Activated naive CD8-positive, alpha-beta T cell treated with anti-CD3 and anti-CD28 coated beads, Interleukin-2, amount 50 U/mL, for 16 hours (primary cell): ENCODE data around the gene SH2D4B.
A peak's percentile ranks its signal among the peaks of the same experiment; 100 is the strongest.

Experiments used
- DNase-seq: peaks from one replicate; pipeline ENCODE4 v3.0.0-alpha.2; 2020; ENCODE audit warnings: low read depth, low spot score

SH2D4B gene

DNA sequence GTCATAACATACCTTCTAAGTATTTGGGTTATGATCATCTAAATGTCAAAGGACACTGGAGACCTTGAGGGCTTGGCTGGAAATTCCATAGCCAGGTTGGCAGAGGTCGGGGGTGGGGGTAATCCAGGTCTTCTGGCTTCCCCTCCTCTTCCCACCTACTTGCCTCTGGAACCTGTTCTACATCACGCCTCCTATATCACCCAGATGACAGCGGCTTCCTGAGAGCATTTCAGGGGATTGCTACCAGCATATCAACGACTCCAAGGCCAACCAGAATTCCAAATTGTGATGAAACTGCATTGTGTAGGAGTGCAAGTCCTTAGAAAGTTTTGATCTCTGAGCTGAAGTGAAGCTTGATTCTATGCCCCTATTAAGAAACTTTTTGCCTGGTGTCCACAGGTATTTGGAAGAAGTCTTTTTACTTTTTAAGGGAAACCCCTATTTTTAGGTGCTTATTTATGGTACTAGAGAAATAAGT, 95.7 kb downstream of the SH2D4B start:
- no peak for DNase-seq

DNA sequence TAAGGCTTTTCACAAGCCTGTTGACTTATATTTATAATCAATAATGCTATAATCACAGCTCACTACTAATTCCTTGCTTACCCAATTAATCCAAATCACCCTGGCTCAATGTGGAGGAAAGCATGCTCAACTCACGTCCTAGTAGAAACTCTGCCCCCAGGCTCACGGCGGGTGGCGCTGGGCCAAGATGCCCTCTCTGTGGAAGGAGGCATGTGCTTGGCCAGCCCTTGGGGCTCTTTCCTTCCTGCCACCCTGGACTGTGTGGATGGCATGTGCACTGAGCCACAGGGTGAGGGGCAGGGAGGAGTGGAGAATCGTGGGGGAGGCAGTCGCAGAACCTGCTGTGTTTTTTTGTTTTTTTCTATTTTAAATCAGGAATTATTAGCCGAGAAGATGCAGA, 96.2 kb downstream of the SH2D4B start:
- DNase-seq = no peak

DNA sequence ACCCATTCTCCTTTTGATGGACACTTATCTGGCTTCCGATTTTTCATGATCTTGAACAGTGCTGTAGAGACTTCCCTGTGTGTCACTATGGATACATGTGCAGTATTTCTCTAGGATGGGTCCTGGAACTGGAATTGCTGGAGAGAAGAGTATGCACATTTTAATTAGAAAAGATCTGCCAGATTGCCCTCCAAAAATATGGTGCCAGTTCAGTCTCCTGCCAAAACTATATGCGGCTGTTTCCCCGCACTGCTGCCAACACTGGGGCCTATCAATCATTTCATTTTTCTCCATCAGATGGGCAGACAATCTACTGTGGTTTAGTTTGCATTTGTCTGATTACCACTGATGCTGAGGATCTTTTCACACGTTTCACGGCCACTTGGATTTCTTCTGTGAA, 105.0 kb downstream of the SH2D4B start:
- no peak for DNase-seq

DNA sequence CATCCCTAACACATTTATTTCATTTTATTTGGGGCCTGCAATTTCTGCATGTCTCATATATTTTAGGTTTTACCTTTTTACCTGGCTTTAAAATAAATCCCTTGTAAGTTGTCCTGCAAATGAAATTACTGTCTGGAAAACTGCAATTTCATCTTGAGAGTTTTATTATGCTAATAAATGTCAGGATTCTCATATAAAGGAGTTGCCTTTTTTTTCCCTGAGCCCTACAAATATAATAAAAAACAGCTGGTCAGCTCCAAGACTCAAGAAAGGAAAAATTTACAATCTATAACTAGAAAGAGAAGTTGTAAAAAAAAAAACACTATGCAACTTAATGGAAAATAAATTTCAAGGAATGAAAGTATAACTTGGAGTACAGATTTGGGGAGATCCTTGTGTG, 108.7 kb downstream of the SH2D4B start:
- DNase-seq = no peak

DNA sequence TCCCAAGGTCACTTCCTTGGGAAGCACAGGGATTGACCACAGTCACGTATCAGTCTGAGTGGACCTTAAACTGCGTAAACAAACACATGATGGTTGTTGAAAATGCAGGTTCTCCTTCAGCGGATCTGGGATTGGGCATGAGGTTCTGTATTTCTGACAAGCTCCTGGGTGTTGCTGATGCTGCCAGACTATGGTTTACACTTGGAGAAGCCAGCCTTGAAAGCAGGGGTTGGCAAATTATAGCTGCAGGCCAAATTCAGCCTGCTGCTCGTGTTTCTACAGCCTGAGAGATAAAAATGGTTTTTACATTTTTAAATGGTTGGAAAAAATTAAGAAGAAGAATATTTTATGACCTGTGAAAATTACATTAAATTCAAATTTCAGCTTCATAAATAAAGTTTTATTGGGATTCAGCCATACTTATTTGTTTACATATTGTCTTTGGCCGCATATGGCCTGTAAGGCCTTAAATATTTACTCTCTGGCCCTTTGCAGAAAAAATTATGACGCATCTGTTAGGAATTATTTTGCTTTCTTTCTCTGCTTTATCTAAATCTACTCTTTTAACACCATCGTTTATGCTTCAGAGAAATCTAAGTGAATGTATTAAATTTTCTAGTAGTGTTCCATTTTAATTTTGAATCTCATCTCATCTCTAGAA, 109.6 kb downstream of the SH2D4B start:
- DNase-seq = no peak

DNA sequence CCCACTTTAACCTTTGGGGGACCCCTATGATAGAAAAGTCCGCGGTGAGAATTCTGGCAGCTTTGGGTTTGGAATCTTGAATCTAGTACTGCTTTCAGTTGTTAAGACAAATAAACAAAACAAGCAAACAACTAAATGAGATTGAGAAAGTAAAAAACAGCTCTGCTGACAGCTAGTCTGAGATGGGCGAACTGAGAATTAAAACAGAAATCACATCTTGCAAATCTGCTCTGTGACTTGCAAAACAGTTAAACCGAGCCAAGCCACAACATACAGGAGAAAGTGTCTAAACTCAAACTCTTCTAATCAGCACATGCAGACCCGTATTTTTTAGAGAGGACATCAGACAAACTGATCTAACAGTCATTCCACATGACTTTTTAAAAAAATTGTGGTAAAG, 110.4 kb downstream of the SH2D4B start:
- no peak for DNase-seq

DNA sequence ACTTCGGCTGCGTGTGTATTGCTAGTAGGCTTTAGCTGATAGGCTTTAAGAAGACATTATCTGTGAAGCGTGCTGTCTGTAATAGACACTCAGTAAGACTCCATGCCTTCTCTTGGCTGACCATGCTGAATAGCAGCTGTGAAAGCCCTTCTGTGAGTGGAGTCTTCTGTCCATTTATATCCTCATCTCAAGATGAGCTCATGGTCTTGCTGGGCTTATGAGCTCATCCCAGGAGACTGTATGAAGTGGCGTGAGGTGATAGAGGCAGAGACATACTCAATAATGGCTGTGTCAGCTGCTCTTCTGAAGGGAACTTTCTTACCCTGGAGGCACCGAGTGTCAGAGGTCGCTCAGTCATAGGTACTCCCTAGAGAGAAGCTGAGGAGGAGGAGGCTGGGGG, 111.5 kb downstream of the SH2D4B start:
- DNase-seq = no peak

DNA sequence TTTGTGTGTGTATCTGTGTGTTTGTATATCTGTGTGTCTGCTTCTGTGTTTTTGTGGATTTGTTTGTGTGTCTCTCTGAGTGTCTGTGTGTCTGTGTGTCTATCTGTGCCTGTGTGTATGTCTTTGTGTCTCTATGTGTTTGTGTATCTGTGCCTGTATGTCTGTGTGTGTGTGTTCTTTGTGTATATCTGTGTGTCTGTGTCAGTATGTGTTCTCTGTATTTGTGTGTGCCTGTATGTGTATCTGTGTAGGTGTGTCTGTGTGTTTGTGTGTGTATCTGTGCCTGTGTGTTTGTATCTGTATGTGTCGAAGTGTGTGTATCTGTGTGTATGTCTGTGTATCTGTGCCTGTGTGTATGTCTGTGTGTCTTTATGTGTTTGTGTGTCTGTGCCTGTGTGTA, 118.2 kb downstream of the SH2D4B start:
- DNase-seq = no peak

DNA sequence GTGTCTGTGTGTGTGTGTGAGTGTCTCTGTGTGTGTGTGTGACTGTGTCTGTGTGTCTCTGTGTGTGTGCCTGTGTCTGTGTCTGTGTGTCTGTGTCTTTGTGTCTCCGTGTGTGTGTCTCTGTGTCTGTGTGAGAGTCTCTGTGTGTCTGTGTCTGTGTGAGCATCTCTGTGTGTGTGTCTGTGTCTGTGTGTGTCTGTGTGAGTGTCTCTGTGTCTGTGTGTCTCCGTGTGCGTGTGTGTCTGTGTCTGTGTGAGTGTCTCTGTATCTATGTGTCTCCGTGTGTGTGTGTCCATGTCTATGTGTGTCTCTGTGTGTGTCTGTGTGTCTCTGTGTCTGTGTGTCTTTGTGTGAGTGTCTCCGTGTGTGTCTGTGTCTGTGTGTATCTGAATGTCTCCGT, 120.4 kb downstream of the SH2D4B start:
- DNase-seq = no peak

DNA sequence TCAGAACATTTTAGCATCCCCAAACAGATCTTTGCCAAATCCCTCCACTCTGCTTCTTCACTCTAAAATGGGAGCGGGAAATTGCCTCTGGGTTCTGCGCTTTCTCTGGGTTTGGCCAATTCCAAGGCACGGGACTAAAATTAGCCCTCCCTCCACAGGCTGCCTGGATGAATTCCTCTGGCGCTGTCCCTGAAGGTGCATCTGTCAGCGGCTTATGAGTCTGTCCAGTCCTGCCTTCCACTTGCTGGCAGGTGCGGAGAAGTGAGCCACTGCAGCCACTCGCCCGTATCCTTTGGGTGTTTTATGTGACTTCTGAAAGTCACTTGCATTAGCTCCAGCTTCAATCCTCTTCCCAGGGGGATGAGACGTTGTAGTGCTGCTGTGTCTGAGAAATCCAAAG, 121.6 kb downstream of the SH2D4B start:
- DNase-seq = no peak

DNA sequence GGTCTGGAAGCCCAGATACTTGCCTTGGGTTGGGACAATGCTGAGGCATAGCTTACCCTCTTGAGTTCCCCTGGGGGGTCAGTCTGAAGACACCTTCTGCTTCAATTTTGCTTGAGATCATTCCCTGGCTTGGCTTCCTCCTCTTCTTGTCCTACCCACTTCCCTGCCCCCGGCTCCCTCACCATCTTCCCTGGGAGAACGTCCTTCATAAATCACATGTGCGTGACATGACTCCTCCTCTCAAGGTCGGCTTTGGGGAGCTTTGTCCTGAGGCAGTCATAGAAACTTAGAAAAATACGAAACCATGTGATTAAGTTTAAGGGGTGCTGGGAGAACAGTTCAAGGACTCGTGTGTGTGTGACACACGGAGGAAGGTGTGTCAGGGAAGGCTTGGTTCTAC, 122.6 kb downstream of the SH2D4B start:
- no peak for DNase-seq

DNA sequence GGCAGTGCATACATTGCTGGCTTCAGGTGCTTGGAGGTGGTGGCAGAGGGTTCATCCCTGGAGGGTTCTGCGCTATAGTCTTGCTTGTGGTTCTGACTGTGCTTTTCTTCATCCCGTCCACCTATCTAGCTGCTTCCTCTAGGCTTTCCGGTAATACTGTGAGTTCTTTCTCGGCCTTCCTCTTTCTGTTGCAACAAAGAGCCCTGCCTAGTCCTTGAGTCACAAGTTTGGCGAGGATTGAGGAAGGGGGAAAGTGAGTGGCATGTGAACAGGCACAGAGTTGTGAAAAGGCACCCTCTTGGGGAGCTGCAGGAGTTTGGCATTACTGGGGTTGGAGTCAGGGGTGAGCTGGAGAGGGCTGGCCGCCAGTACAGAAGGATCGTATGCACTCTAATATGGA, 123.0 kb downstream of the SH2D4B start:
- DNase-seq = no peak

DNA sequence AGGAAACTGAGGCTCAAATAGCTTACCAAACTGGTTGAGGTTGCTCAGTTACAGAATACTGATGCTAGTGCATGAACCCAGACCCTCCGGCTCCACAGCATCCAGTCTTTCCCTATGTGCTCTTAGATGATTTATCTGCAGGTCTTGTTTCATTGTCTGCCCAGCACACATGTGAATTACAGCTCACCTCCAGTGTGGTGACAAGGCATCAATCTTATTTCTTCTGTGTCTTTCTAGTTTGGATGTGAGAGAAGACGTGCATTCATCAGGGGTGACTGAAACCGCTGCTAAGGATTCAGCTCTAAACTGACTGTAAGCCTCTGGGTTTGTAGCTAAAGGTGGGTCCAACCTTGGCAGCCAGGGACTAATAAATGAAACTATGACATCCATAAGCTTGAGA, 123.8 kb downstream of the SH2D4B start:
- DNase-seq = no peak

DNA sequence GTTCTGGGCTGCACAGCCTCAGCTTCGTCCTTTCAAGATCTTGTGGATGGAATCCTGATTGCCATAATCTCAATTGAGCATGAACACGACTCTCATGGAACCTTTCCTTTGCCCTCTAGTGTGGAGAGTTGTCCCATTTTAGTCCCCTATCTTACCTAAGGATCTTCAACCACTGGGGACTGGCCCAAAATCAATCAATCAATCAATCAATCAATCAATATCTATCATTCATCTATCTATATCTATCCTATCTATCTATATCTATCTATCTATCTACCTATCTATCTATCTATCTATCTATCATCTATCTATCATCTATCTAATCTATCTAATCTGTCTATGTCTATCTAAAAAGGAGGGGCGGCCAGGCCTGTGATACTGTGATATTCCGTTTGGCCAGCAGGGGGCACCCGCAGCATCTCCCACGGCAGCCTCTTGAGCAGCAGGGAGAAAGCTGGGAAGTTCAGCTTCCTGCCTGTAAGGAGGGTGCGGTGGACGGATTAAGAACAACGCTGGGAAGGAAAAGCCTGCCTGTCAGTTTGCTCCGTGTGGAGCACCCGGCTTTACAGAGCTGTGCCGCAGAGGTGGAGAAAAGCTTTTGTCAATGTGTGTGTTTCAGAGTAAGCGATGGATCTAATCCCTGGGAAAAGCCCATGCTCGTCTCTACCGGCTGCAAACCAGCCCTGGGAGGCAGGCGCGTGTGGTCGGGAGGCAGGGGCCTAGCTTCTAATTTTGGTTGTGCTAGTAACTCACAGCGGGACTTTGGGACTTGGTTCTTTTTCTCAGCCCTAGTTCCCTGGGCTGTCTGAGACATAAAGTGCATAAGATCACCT, 124.9 kb downstream of the SH2D4B start:
- DNase-seq = peak; percentile 42

DNA sequence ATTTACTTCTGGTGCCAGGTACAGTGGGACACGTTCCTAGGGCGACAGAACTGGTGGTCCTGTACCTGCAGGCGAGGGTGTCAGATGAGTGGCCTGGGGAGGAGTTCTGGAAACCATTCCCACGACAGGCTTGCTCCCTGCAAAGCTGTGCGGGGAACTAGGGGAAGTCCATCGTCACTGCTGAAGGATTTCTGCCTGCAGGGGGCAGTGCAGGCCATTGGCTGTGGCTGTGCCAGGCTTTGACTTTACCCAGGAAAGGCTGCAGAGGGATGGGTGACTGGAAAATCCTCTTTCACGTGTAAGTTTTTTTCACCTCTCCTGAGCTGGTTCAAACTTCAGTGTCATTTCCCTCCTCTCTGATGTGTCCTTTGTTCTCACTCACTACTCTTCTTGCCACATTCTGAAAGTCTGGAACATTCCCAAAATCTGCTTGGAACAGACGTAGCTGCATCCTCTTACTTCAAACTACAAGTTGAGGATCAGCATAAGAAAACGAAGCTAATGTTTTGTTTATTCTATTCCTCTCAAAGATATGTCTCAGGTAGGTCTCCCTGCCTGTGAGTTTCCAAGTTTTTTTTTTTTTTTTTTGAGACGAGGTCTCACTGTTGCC, 126.5 kb downstream of the SH2D4B start:
- DNase-seq = no peak

DNA sequence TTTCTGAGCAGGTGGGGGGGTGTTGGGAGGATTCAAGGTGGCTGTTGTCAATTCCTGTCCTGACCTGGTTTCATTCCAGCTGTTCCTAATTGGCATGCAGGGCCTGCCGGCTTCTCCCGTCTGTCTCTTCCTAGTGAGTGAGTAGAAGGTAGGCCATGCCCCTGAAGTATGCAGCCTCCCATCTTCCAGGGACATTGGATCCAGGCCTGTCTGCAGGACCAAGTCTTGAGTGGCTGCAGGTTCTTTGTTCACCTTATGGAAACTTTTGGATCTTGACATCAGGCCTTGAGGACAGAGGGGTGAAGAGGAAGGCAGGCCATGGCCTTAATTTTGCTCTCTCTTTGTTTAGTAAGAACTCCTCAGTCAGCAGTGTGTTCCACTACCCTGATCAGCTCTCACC, 131.8 kb downstream of the SH2D4B start:
- no peak for DNase-seq

DNA sequence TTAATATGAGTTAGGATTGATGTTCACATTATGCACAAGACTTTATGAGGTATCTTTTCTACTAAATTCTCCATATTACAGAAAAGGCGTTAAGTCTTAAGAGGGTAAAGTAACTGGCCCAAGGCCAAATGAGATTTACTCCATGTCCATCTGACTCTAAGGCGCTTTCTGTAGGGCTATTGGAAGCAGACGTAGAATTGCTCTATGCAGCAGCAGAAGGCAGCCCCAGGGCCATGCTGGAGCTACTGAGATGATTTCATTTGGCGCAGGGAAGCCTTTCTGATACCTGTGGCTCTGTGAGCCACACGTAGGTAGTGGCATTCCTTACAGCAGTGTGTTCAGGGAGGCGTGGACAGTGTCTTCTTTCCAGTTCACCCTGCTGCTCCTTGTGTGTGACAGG, 133.1 kb downstream of the SH2D4B start:
- DNase-seq = no peak

DNA sequence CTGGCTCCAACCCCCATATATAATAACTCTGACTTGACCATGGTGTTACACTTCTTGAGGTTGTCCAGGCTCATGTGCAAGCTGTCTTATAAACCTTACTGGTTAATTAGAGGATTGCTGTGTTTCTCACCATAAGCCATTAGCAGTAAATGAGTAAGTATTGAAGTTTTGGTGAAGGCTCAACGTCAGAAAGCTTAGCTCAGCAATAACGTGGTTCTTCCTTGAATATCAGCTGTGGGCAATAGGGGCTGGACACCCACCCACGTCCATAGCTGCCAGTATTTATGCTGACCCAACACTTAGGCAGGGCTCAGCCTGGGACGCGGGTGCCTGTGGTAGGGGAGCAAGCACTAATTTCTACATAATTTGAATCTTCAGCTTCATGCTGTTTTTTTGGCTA, 134.1 kb downstream of the SH2D4B start:
- no peak for DNase-seq

DNA sequence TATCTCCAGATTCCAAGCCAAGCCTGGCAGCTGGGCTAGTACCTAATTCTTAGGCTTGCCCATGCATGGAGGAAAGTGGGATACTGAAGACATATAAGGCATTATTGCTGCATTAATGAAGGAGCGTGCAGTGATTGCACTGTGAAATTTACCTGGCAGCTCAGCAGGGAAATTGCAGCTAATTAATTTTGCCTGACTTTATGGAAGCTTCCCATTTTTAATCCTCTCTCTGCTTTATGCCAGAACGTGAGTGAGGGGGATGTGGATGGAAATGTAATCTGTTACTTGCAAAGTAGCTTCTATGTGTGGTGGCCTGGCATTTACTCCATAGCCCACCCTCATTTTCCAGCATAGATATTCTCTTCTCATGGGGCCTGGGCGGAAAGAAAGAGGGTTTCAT, 134.9 kb downstream of the SH2D4B start:
- no peak for DNase-seq

DNA sequence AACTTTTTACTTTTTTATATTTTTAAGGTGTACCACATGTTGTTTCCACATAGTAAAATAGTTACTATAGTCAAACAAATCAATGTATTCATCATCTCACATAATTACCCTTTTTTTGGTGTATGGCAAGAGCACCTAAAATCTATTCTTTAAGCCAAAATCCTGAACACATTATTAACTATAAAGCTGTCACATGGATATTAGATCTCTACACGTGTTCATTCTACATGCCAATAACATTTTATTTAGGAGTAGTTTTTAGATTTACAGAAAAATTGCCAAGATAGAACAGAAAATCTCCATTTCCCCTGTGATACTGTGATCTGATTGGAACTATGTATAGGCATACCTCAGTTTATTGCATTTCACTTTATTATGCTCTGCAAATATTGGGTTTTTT, 137.1 kb downstream of the SH2D4B start:
- DNase-seq = no peak

DNA sequence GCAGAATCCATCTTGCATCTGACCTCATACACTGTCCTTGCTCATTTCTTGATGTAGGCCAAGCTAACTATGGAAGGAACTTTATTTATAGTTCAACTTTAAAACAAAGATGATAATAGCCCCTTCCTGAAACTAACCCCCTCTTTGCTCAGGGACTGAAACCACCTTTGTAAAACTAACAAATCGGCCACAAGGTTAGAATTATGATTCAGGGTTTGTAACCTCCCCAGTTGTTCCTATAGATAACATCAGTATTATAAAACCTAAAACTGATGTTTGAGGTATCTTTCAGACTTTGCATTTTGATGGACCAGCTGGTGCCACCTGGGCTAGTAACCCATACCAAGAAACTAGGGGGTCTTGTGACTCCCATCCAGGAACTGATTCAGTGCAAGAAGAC, 143.4 kb downstream of the SH2D4B start:
- DNase-seq = no peak

DNA sequence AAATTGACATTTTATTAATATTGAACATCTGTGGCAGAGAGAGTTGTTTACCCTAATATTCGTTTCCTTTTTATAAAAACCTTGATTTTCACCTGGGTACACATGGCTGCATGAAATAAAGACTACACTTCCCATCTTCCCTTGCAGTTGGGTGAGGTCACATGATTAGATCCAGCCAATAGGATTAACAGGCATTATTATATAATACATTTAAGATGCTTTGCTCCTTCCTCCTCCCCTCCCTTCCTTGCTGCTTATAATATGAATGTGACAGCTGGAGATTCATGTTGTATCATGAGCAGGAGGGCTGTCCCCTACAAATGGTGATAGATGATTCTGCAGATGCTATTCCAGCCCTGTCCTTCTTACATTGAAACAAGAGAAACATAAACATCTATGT, 146.6 kb downstream of the SH2D4B start:
- DNase-seq = no peak

DNA sequence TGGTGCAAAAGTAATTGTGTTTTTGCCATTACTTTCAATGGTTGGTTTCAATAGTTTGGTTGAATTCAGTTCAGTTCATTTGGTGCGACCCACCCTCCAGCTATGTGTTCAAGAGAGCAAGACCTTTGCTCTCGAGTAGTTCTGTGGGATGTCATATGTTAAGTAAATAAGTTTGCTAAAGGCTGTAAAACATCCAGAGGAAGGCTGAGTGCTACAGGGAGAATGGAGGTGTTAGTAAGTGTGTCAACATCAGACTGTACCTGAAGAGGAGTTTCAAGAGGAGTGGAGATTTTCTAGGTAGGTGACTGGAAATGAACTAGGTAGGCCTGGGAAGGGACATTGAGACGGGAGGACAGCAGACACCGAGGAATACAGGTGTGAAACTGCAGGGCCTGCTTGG, 147.7 kb downstream of the SH2D4B start:
- no peak for DNase-seq
